ENCODE data around the gene AK3. TPM values are rescaled to one million over a fixed set of nuclear protein-coding genes. Genes with fewer than 3 reads are reported as not detected.

Gene AK3
- total RNA-seq, 2 experiments from 2014 or later: 43.3 to 108 TPM

GRCh38 chr9:4713849-4714248, 27.2 kb downstream of the AK3 start:
- Histone ChIP-seq H3K9me3 (ENCODE audit: low read length) (peaks cover 4% of the 10 kb centered on the region; the same call in 1 of the 2 replicates), H3K36me3 (ENCODE audit: insufficient read depth, low read length) (peaks cover 96% of the 10 kb centered on the region), H3K4me1 (ENCODE audit: insufficient read depth, low read length, poor library complexity, severe bottlenecking) (peaks cover 4% of the 10 kb centered on the region), H3K4me2 (ENCODE audit: low read length) (no peak overlapping the region), H4K20me1 (ENCODE audit: insufficient read depth, low read length) (no peaks in the 10 kb centered on the region), H3K79me2 (ENCODE audit: insufficient read depth, low read depth, low read length) (no peaks in the 10 kb centered on the region), H3K27ac (ENCODE audit: low read depth, low read length, poor library complexity, severe bottlenecking) (no peak overlapping the region), H3K4me3 (ENCODE audit: low read depth, low read length, poor library complexity, severe bottlenecking) (no peak overlapping the region), H3K9me2 (ENCODE audit: insufficient read depth, low read length) (no peaks in the 10 kb centered on the region), H2AFZ (ENCODE audit: low read length) (no peak overlapping the region)
- TF ChIP-seq CTCF (conservative IDR thresholded peaks at IDR 0.05; ENCODE audit: low read length) (no peak), EZH2phosphoT487 (IDR thresholded peaks at IDR 0.05; ENCODE audit: borderline replicate concordance, low read depth, low read length) (no peak)
- BruUV-seq (replicated peaks): no TSS peak
- DNase-seq (ENCODE audit: low spot score): no peak
- POLR2A ChIA-PET: interaction anchor here (0.6 to 1.1 kb wide), 2 partner anchors 16 to 1568 kb away, joined by 3 to 4 read pairs; no protein-coding TSS in a partner anchor
- intact Hi-C loops (cut with micrococcal nuclease; ENCODE audit: unreplicated experiment): no loop called here
- CTCF ChIA-PET (ENCODE audit: unreplicated experiment): no interaction called here

- H3K36me3 ChIP-seq (ENCODE audit: insufficient read depth, low read length): peaks cover 93% of the 10 kb centered on the region
- no peak overlapping the region for H3K4me2 ChIP-seq (ENCODE audit: low read length)
- BruUV-seq (replicated peaks): no TSS peak
- no peaks in the 10 kb centered on the region for H3K79me2 ChIP-seq (ENCODE audit: insufficient read depth, low read depth, low read length)
- no peak overlapping the region for H3K27ac ChIP-seq (ENCODE audit: low read depth, low read length, poor library complexity, severe bottlenecking)
- no peaks in the 10 kb centered on the region for H3K9me2 ChIP-seq (ENCODE audit: insufficient read depth, low read length)
- POLR2A ChIA-PET: interaction anchor here (0.6 to 1.8 kb wide), 3 partner anchors 11 to 31 kb away, joined by 3 to 5 read pairs (median 3); partner anchors contain the start of gene AK3
- intact Hi-C loops (cut with micrococcal nuclease; ENCODE audit: unreplicated experiment): no loop called here
- H4K20me1 ChIP-seq (ENCODE audit: insufficient read depth, low read length): no peaks in the 10 kb centered on the region
- H3K9me3 ChIP-seq (ENCODE audit: low read length): peaks cover 4% of the 10 kb centered on the region; the same call in 1 of the 2 replicates
- no peak overlapping the region for H3K4me3 ChIP-seq (ENCODE audit: low read depth, low read length, poor library complexity, severe bottlenecking)
- H3K4me1 ChIP-seq (ENCODE audit: insufficient read depth, low read length, poor library complexity, severe bottlenecking): peaks cover 2% of the 10 kb centered on the region
- no peak overlapping the region for H2AFZ ChIP-seq (ENCODE audit: low read length)
- DNase-seq (ENCODE audit: low spot score): no peak
- CTCF ChIA-PET (ENCODE audit: unreplicated experiment): no interaction called here
- TF ChIP-seq CTCF (conservative IDR thresholded peaks at IDR 0.05; ENCODE audit: low read length) (no peak), EZH2phosphoT487 (IDR thresholded peaks at IDR 0.05; ENCODE audit: borderline replicate concordance, low read depth, low read length) (no peak)
Observed at GRCh38 chr9:4709380-4709779, 31.6 kb downstream of the AK3 start.

- H3K4me1 ChIP-seq (ENCODE audit: insufficient read depth, low read length, poor library complexity, severe bottlenecking): no peaks in the 10 kb centered on the region
- TF ChIP-seq CTCF (conservative IDR thresholded peaks at IDR 0.05; ENCODE audit: low read length): no peak
- TF ChIP-seq EZH2phosphoT487 (IDR thresholded peaks at IDR 0.05; ENCODE audit: borderline replicate concordance, low read depth, low read length): no peak
- intact Hi-C loops (cut with micrococcal nuclease; ENCODE audit: unreplicated experiment): no loop called here
- peaks cover 93% of the 10 kb centered on the region for H3K36me3 ChIP-seq (ENCODE audit: insufficient read depth, low read length)
- H3K4me3 ChIP-seq (ENCODE audit: low read depth, low read length, poor library complexity, severe bottlenecking): no peak overlapping the region
- H2AFZ ChIP-seq (ENCODE audit: low read length): no peak overlapping the region
- POLR2A ChIA-PET: interaction anchor here (0.8 to 1.9 kb wide), 5 partner anchors 8 to 39 kb away, joined by 3 to 8 read pairs (median 3); no protein-coding TSS in a partner anchor
- H4K20me1 ChIP-seq (ENCODE audit: insufficient read depth, low read length): no peaks in the 10 kb centered on the region
- no peak overlapping the region for H3K27ac ChIP-seq (ENCODE audit: low read depth, low read length, poor library complexity, severe bottlenecking)
- no peak for DNase-seq (ENCODE audit: low spot score)
- BruUV-seq (replicated peaks): no TSS peak
- CTCF ChIA-PET (ENCODE audit: unreplicated experiment): no interaction called here
- H3K9me2 ChIP-seq (ENCODE audit: insufficient read depth, low read length): no peaks in the 10 kb centered on the region
- H3K9me3 ChIP-seq (ENCODE audit: low read length): no peaks in the 10 kb centered on the region
- H3K79me2 ChIP-seq (ENCODE audit: insufficient read depth, low read depth, low read length): no peaks in the 10 kb centered on the region
- H3K4me2 ChIP-seq (ENCODE audit: low read length): no peak overlapping the region
Observed at GRCh38 chr9:4706971-4707622, 33.9 kb downstream of the AK3 start.
